WERI-Rb-1 (cell line): ENCODE measurements around the gene PLK5.
"Not testable (repeated sequence)": the region's sequence is repeated elsewhere in the genome, so short reads cannot be mapped to it uniquely, and the experiment has no call there.

Experiments
- DNase-seq: peaks from one replicate; pipeline ENCODE4 v3.0.0-alpha.2; 2020
- H3K27ac ChIP-seq: fragments of 250-450 bp; sonication (Bioruptor Pico); 2 replicates; pipeline ENCODE4 v1.5.1; 2020; ENCODE audit warnings: mild to moderate bottlenecking, moderate library complexity
- H3K27me3 ChIP-seq: fragments of 250-450 bp; sonication (Bioruptor Pico); 2 replicates; pipeline ENCODE4 v1.5.1; 2021; ENCODE audit warnings: mild to moderate bottlenecking, low read depth, moderate library complexity; ENCODE audit not compliant: insufficient read depth, severe bottlenecking
- H3K36me3 ChIP-seq: fragments of 250-450 bp; sonication (Bioruptor Pico); 2 replicates; pipeline ENCODE4 v1.5.1; 2020; ENCODE audit warnings: mild to moderate bottlenecking, moderate library complexity
- H3K4me3 ChIP-seq: 2 replicates; pipeline ENCODE4 v1.5.1; 2011; ENCODE audit warnings: low read depth, mild to moderate bottlenecking, control low read depth, low read length
- H3K9me3 ChIP-seq: fragments of 250-450 bp; sonication (Bioruptor Pico); 2 replicates; pipeline ENCODE4 v1.5.1; 2021; ENCODE audit warnings: mild to moderate bottlenecking, moderate library complexity; ENCODE audit not compliant: severe bottlenecking
- TF ChIP-seq, protein P1 (sequence below): IDR thresholded peaks from 2 replicates; pipeline ENCODE4 v1.5.1; 2011; ENCODE audit warnings: low read depth, mild to moderate bottlenecking, control low read depth, inconsistent platforms, low read length

The PLK5 gene

DNA sequence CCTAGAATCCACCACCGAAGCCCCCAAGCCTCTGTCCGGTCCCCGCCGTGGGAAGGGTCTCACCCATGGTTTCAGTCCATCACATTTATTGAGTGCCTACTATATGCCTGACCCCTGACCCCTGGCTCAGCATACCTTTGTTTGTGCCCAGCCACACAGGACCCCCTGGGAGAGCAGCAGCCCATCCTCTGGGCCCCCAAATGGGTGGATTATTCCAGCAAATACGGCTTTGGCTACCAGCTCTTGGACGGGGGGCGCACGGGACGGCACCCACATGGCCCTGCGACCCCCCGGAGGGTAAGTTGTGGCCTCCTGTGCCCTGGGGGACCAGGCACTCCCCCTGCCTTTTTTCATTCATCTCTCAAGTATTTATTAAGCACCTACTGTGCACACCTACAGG, 7.7 kb downstream of the PLK5 start:
- H3K27ac ChIP-seq, result no peak overlapping the region
- H3K27me3 ChIP-seq, result no peaks in the 10 kb centered on the region
- TF ChIP-seq, protein P1, sequence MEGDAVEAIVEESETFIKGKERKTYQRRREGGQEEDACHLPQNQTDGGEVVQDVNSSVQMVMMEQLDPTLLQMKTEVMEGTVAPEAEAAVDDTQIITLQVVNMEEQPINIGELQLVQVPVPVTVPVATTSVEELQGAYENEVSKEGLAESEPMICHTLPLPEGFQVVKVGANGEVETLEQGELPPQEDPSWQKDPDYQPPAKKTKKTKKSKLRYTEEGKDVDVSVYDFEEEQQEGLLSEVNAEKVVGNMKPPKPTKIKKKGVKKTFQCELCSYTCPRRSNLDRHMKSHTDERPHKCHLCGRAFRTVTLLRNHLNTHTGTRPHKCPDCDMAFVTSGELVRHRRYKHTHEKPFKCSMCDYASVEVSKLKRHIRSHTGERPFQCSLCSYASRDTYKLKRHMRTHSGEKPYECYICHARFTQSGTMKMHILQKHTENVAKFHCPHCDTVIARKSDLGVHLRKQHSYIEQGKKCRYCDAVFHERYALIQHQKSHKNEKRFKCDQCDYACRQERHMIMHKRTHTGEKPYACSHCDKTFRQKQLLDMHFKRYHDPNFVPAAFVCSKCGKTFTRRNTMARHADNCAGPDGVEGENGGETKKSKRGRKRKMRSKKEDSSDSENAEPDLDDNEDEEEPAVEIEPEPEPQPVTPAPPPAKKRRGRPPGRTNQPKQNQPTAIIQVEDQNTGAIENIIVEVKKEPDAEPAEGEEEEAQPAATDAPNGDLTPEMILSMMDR, result no peak
- no peaks in the 10 kb centered on the region for H3K9me3 ChIP-seq
- H3K4me3 ChIP-seq, result no peak overlapping the region
- H3K36me3 ChIP-seq, result no peaks in the 10 kb centered on the region
- DNase-seq, result no peak

DNA sequence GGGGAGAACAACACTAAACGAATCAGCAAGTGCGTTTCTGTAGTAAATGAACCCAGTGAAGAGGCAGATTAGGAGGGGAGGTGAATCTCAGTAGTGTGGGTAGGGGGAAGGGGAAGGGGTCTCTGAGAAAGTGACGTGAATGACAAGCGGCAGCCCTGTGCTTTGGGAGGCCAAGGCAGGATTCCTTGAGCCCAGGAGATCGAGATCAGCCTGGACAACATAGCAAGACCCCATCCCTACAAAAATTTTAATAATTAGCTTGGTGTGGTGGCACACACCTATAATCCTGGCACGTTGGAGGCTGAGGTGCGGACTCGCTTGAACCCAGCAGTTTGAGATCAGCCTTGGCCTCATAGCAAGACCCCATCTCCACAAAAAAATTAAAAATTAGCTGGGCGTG, 8.1 kb downstream of the PLK5 start:
- DNase-seq, result no peak
- Histone ChIP-seq H3K27ac (no peak overlapping the region), H3K27me3 (no peaks in the 10 kb centered on the region), H3K9me3 (no peaks in the 10 kb centered on the region), H3K4me3 (no peak overlapping the region), H3K36me3 (no peaks in the 10 kb centered on the region)
- TF ChIP-seq, protein P1, result no peak

DNA sequence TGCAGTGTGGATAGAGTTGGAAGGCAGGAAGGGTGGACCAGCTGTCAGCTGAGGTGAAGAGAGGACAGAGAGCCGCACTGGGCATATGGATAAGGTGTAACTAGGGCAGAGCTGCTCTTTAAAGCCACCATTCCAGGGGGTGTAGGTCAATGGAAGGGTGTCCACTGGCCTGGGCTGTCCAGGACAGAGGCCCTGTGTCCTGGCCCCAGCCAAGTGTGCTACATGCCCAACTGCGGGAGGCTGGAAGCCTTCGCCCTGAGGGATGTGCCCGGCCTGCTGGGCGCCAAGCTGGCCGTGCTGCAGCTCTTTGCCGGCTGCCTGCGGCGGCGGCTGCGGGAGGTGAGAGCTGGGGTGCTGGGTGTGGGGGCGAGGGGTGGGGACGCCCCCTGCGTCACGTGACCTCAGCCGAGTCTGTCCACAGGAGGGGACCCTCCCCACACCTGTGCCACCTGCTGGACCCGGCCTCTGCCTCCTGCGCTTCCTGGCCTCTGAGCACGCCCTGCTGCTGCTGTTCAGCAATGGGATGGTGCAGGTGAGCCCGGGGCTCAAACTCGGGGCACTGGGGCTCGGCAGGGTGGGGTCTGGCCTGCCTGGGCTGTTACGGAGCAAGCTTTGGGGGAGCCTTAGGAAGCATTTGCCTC, 9.8 kb downstream of the PLK5 start:
- Histone ChIP-seq H3K27me3 (no peaks in the 10 kb centered on the region), H3K27ac (no peak overlapping the region), H3K9me3 (no peaks in the 10 kb centered on the region), H3K4me3 (no peak overlapping the region), H3K36me3 (no peaks in the 10 kb centered on the region)
- TF ChIP-seq, protein P1, result no peak
- peak; percentile 70 for DNase-seq

DNA sequence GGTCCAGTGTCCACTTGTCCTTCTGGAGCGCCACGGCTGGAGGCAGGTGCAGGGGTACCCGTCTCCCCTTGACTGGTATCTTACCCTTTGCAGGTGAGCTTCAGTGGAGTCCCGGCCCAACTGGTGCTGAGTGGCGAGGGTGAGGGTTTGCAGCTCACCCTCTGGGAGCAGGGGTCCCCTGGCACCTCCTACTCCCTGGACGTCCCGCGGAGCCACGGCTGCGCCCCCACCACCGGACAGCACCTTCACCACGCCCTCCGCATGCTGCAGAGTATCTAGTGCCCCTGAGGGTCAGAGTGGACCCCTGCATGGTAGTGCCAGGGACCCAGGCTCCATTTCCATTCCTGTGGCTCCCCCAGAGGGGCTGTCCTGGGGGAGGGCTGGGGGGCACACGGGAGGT, 11.1 kb downstream of the PLK5 start:
- TF ChIP-seq, protein P1, result no peak
- H3K27me3 ChIP-seq, result no peaks in the 10 kb centered on the region
- H3K4me3 ChIP-seq, result no peak overlapping the region
- no peaks in the 10 kb centered on the region for H3K36me3 ChIP-seq
- no peak overlapping the region for H3K27ac ChIP-seq
- DNase-seq, result no peak
- no peaks in the 10 kb centered on the region for H3K9me3 ChIP-seq

DNA sequence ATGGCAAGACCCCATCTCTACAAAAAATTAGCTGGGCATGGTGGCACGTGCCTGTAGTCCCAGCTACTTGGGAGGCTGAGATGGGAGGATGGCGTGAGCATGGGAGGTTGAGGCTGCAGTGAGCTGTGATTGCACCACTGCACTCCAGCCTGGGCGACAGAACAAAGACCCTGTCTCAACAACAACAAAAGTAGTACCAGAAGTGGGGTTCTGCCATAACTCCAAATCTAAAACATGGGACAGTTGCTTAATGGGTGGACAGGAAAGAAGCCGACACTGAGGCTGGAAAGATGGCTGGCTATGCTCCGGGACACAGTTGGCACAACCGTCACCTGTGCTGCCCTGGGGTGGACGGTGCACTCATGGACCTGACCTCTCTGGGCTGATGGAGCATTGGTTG, 11.8 kb downstream of the PLK5 start:
- H3K36me3 ChIP-seq, H3K27ac ChIP-seq, H3K9me3 ChIP-seq, DNase-seq, H3K27me3 ChIP-seq, H3K4me3 ChIP-seq: not testable (repeated sequence)

DNA sequence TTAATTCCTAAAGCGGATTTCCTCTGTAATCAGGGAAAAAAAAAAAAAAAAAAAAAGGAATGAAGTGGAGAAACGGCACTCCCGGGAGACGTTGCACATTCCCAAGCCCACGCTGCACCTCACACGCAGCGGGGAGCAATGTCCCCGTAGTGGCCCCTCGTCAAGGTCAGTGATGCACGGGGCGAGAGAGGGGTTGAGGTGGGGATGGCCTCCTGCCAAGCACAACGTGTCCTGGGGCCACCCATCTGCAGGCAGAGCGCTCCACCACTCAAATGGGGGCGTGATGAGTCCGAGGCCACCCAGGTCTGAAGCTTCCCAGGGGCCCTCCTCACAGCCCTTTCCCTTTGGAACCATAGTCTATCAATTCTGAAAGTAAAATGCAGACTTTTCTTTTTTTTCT, 15.1 kb downstream of the PLK5 start:
- H3K27me3 ChIP-seq, result no peaks in the 10 kb centered on the region
- no peak overlapping the region for H3K27ac ChIP-seq
- H3K36me3 ChIP-seq, result no peaks in the 10 kb centered on the region
- TF ChIP-seq, protein P1, result no peak
- H3K9me3 ChIP-seq, result peaks cover 3% of the 10 kb centered on the region
- DNase-seq, result peak; percentile 42
- peak overlapping the region; percentile 1; the same call in 1 of the 2 replicates for H3K4me3 ChIP-seq

DNA sequence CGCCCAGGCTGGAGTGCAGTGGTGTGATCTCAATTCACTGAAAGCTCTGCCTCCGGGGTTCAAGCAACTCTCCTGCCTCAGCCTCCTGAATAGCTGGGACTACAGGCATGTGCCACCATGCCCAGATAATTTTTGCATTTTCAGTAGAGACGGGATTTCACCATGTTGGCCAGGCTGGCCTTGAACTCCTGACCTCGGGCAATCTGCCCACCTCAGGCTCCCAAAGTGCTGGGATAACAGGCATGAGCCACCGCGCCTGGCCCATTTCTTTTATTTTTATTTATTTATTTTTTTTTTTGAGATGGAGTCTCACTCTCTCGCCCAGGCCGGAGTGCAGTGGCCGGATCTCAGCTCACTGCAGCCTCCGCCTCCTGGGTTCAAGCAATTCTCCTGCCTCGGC, 15.9 kb downstream of the PLK5 start:
- not testable (repeated sequence) for H3K36me3 ChIP-seq, H3K9me3 ChIP-seq, H3K4me3 ChIP-seq, DNase-seq, H3K27me3 ChIP-seq, H3K27ac ChIP-seq
